H7 (cell line): Measurements from ENCODE around the gene USF3. TPM values are rescaled to one million over a fixed set of nuclear protein-coding genes. Genes with fewer than 3 reads are reported as not detected.

ENCODE experiments used
- DNase-seq: peaks from one replicate; pipeline ENCODE4 v3.0.0; 2012
- H3K27me3 ChIP-seq: 2 replicates; pipeline ENCODE4 v1.6.0; 2011; ENCODE audit warnings: mild to moderate bottlenecking, low read length; ENCODE audit not compliant: control insufficient read depth, insufficient read depth
- H3K36me3 ChIP-seq: replicated peaks from 2 replicates; pipeline ENCODE4 v1.5.1; 2011; ENCODE audit warnings: low read length; ENCODE audit not compliant: control insufficient read depth, insufficient read depth
- H3K4me3 ChIP-seq: 2 replicates; pipeline ENCODE4 v1.5.1; 2011; ENCODE audit warnings: low read depth, mild to moderate bottlenecking, control low read depth, low read length, moderate library complexity; ENCODE audit not compliant: insufficient read depth
- total RNA-seq: library from RNA; depleted of rRNA; stranded (reverse); fragments of >200 nt; shearing (Covaris generic); gene quantifications from 2 replicates; pipeline ENCODE4 v1.2.3, GENCODE V29; 2014; rRNA removed

Gene USF3
- 7.3 and 8.1 TPM in 2 replicates for total RNA-seq

- H3K4me3 ChIP-seq: peak within 1 kb of the TSS; percentile 90
- no peaks in the 10 kb centered on the region for H3K36me3 ChIP-seq
- no peaks in the 10 kb centered on the region for H3K27me3 ChIP-seq
- peak; percentile 95 for DNase-seq
These were observed at the start of gene USF3 for GRCh38 chr3:113695786-113696645. USF3 (minus strand) TSS chr3:113696642; CDS start chr3:113674878, 21,764 bp downstream.

- Histone ChIP-seq H3K27me3 (no peaks in the 10 kb centered on the region), H3K36me3 (no peaks in the 10 kb centered on the region), H3K4me3 (peak within 1 kb of the TSS; percentile 67)
- DNase-seq: peak; percentile 92
These were observed 49.5 kb upstream of the USF3 start, which contains the start of gene NAA50 for GRCh38 chr3:113745756-113746547. NAA50 (minus strand) TSS chr3:113746249; CDS start chr3:113745949, 300 bp downstream.

- Histone ChIP-seq H3K4me3 (peak overlapping the region; percentile 67), H3K36me3 (no peaks in the 10 kb centered on the region), H3K27me3 (no peaks in the 10 kb centered on the region)
- DNase-seq: peak; percentile 84
These were observed 48.7 kb upstream of the USF3 start for GRCh38 chr3:113744941-113745755.

- H3K4me3 ChIP-seq: no peak overlapping the region
These were observed 46.7 kb upstream of the USF3 start for GRCh38 chr3:113743006-113743630.

GRCh38 chr3:113741620-113742019 lies 45.2 kb upstream of the USF3 start:
- no peak for DNase-seq
- H3K4me3 ChIP-seq: no peak overlapping the region
- H3K36me3 ChIP-seq: no peaks in the 10 kb centered on the region
- no peaks in the 10 kb centered on the region for H3K27me3 ChIP-seq

More at GRCh38 chr3:113743006-113743630, 46.7 kb upstream of the USF3 start:
- H3K27me3 ChIP-seq: no peaks in the 10 kb centered on the region
- DNase-seq: no peak
- H3K36me3 ChIP-seq: no peaks in the 10 kb centered on the region

- no peak overlapping the region for H3K4me3 ChIP-seq
- no peaks in the 10 kb centered on the region for H3K36me3 ChIP-seq
- no peak for DNase-seq
- no peaks in the 10 kb centered on the region for H3K27me3 ChIP-seq
These were observed 44.6 kb upstream of the USF3 start for GRCh38 chr3:113741086-113741485.

- no peaks in the 10 kb centered on the region for H3K36me3 ChIP-seq
- DNase-seq: peak; percentile 17
- no peaks in the 10 kb centered on the region for H3K27me3 ChIP-seq
- no peak overlapping the region for H3K4me3 ChIP-seq
These were observed 40.2 kb upstream of the USF3 start for GRCh38 chr3:113736548-113737089.

GRCh38 chr3:113731694-113732093 lies 35.3 kb upstream of the USF3 start:
- no peaks in the 10 kb centered on the region for H3K27me3 ChIP-seq

GRCh38 chr3:113730550-113730949 lies 34.1 kb upstream of the USF3 start:
- H3K27me3 ChIP-seq: no peaks in the 10 kb centered on the region
- no peaks in the 10 kb centered on the region; the same call in none of the 2 replicates for H3K36me3 ChIP-seq
- no peak for DNase-seq
- no peak overlapping the region for H3K4me3 ChIP-seq

More at GRCh38 chr3:113731694-113732093, 35.3 kb upstream of the USF3 start:
- no peaks in the 10 kb centered on the region; the same call in none of the 2 replicates for H3K36me3 ChIP-seq
- no peak for DNase-seq
- no peak overlapping the region for H3K4me3 ChIP-seq

- no peaks in the 10 kb centered on the region; the same call in none of the 2 replicates for H3K36me3 ChIP-seq
- DNase-seq: no peak
- no peak overlapping the region for H3K4me3 ChIP-seq
- no peaks in the 10 kb centered on the region for H3K27me3 ChIP-seq
These were observed 32.2 kb upstream of the USF3 start for GRCh38 chr3:113728661-113729060.

- Histone ChIP-seq H3K36me3 (peaks cover 11% of the 10 kb centered on the region), H3K27me3 (no peaks in the 10 kb centered on the region), H3K4me3 (no peak overlapping the region)
- no peak for DNase-seq
These were observed 25.2 kb upstream of the USF3 start for GRCh38 chr3:113721636-113722035.

GRCh38 chr3:113719758-113720157 lies 23.3 kb upstream of the USF3 start:
- Histone ChIP-seq H3K4me3 (no peak overlapping the region), H3K36me3 (peaks cover 11% of the 10 kb centered on the region), H3K27me3 (no peaks in the 10 kb centered on the region)
- no peak for DNase-seq

GRCh38 chr3:113719294-113719693 lies 22.9 kb upstream of the USF3 start:
- H3K36me3 ChIP-seq: peaks cover 11% of the 10 kb centered on the region
- H3K4me3 ChIP-seq: no peak overlapping the region
- no peaks in the 10 kb centered on the region for H3K27me3 ChIP-seq
- no peak for DNase-seq
